ENCODE measurements around the gene LKAAEAR1. TPM values are rescaled to one million over a fixed set of nuclear protein-coding genes. Genes with fewer than 3 reads are reported as not detected.
A peak's percentile ranks its signal among the peaks of the same experiment; 100 is the strongest.

Gene LKAAEAR1
- total and polyA plus RNA-seq, 9 of the 15 experiments (the other 6 are each of a cell fraction or from before 2014, with no cell fraction given), result not detected

DNA sequence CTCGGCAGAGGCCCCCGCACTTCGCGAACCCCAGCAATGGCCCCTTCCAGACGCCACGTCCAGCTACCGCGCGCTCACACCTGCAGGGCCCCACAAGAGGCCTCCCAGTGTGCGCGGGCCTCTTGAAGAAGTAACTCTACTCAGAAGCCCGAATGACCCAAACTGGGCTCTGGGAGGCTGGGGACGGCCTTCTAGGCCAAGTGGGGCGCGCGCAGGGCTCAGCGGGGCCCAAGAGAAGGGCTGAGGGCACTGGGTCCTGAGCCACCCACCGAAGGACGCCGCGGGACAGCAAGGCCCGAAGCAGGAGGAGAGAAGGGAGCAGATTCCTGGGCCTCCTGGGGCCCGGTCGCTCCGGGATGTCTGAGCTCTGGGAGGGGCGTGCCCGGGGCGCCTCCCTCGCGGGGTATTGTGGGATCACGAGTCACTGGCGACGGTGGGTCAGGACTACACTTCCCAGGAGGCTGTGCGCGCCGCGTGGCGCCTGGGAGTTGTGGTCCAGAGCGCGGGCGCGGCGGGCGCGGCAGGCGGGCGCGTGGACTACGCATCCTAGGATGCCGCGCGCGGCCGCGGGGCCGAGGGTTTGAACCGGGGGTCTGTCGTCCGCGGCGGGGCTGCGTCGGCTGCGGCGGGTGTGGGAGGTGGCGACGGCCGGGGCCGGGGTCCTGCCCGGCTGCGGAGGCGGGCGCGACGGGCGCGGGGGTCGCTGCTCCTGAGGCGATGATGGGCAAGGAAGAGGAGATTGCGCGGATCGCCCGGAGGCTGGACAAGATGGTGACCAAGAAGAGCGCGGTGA is 21.4 kb downstream of the LKAAEAR1 start, which contains the start of gene TCEA2 (continued):
- TF ChIP-seq, protein P1, sequence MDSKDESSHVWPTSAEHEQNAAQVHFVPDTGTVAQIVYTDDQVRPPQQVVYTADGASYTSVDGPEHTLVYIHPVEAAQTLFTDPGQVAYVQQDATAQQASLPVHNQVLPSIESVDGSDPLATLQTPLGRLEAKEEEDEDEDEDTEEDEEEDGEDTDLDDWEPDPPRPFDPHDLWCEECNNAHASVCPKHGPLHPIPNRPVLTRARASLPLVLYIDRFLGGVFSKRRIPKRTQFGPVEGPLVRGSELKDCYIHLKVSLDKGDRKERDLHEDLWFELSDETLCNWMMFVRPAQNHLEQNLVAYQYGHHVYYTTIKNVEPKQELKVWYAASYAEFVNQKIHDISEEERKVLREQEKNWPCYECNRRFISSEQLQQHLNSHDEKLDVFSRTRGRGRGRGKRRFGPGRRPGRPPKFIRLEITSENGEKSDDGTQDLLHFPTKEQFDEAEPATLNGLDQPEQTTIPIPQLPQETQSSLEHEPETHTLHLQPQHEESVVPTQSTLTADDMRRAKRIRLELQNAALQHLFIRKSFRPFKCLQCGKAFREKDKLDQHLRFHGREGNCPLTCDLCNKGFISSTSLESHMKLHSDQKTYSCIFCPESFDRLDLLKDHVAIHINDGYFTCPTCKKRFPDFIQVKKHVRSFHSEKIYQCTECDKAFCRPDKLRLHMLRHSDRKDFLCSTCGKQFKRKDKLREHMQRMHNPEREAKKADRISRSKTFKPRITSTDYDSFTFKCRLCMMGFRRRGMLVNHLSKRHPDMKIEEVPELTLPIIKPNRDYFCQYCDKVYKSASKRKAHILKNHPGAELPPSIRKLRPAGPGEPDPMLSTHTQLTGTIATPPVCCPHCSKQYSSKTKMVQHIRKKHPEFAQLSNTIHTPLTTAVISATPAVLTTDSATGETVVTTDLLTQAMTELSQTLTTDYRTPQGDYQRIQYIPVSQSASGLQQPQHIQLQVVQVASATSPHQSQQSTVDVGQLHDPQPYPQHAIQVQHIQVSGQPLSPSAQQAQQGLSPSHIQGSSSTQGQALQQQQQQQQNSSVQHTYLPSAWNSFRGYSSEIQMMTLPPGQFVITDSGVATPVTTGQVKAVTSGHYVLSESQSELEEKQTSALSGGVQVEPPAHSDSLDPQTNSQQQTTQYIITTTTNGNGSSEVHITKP (IDR thresholded peaks at IDR 0.05; ENCODE audit: partially characterized antibody), result no peak
- TF ChIP-seq CBFA2T2 (conservative IDR thresholded peaks at IDR 0.05), result no peak
- TF ChIP-seq, protein P2, sequence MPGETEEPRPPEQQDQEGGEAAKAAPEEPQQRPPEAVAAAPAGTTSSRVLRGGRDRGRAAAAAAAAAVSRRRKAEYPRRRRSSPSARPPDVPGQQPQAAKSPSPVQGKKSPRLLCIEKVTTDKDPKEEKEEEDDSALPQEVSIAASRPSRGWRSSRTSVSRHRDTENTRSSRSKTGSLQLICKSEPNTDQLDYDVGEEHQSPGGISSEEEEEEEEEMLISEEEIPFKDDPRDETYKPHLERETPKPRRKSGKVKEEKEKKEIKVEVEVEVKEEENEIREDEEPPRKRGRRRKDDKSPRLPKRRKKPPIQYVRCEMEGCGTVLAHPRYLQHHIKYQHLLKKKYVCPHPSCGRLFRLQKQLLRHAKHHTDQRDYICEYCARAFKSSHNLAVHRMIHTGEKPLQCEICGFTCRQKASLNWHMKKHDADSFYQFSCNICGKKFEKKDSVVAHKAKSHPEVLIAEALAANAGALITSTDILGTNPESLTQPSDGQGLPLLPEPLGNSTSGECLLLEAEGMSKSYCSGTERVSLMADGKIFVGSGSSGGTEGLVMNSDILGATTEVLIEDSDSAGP (CRISPR knock-in tag; IDR thresholded peaks at IDR 0.05), result 0 out of 2 replicates have a peak, but pooled peaks have one; percentile 69
- TF ChIP-seq MAZ (CRISPR knock-in tag; conservative IDR thresholded peaks at IDR 0.05 in 1 of 2, IDR thresholded peaks at IDR 0.05 in 1 of 2), result peak; percentile 81 to 92
- TF ChIP-seq ZFP30 (CRISPR knock-in tag; IDR thresholded peaks at IDR 0.05; ENCODE audit: borderline replicate concordance), result no peak
- TF ChIP-seq ZNF780A (CRISPR knock-in tag; IDR thresholded peaks at IDR 0.05), result no peak
- TF ChIP-seq GTF2F1 (IDR thresholded peaks at IDR 0.05; ENCODE audit: low read depth, low read length), result no peak
- TF ChIP-seq, protein P3, sequence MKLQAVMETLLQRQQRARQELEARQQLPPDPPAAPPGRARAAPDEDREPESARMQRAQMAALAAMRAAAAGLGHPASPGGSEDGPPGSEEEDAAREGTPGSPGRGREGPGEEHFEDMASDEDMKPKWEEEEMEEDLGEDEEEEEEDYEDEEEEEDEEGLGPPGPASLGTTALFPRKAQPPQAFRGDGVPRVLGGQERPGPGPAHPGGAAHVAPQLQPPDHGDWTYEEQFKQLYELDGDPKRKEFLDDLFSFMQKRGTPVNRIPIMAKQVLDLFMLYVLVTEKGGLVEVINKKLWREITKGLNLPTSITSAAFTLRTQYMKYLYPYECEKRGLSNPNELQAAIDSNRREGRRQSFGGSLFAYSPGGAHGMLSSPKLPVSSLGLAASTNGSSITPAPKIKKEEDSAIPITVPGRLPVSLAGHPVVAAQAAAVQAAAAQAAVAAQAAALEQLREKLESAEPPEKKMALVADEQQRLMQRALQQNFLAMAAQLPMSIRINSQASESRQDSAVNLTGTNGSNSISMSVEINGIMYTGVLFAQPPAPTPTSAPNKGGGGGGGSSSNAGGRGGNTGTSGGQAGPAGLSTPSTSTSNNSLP (IDR thresholded peaks at IDR 0.05; ENCODE audit: borderline replicate concordance, low read depth, low read length), result no peak
- no peak for TF ChIP-seq BMI1 (IDR thresholded peaks at IDR 0.05; ENCODE audit: low read length)
- 0 out of 4 replicates have a peak, but pooled peaks of 1 of the 2 experiments have one; percentile 15 for TF ChIP-seq RCOR1 (IDR thresholded peaks at IDR 0.05; ENCODE audit: borderline replicate concordance in 1 of 2, low read depth in 2 of 2, low read length in 2 of 2)
- no peak for TF ChIP-seq ARID1B (IDR thresholded peaks at IDR 0.05)
- TF ChIP-seq, protein P4, sequence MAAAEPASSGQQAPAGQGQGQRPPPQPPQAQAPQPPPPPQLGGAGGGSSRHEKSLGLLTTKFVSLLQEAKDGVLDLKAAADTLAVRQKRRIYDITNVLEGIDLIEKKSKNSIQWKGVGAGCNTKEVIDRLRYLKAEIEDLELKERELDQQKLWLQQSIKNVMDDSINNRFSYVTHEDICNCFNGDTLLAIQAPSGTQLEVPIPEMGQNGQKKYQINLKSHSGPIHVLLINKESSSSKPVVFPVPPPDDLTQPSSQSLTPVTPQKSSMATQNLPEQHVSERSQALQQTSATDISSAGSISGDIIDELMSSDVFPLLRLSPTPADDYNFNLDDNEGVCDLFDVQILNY (CRISPR knock-in tag; IDR thresholded peaks at IDR 0.05), result peak; percentile 86; the same call in 1 of the 2 replicates
- no peak for TF ChIP-seq SRSF7 (optimal IDR thresholded peaks at IDR 0.05; ENCODE audit: low read depth, low read length)
- TF ChIP-seq FOXM1 (IDR thresholded peaks at IDR 0.05; ENCODE audit: low read depth), result no peak
- no peak for TF ChIP-seq FOXM1 (CRISPR knock-in tag; IDR thresholded peaks at IDR 0.05; ENCODE audit: low read depth)
- 0 out of 2 replicates have a peak, but pooled peaks have one; percentile 48 for TF ChIP-seq ZFP1 (CRISPR knock-in tag; IDR thresholded peaks at IDR 0.05)
- no peak for TF ChIP-seq CAMTA2 (CRISPR knock-in tag; conservative IDR thresholded peaks at IDR 0.05)
- TF ChIP-seq ZNF197 (CRISPR knock-in tag; IDR thresholded peaks at IDR 0.05; ENCODE audit: low read depth), result peak; percentile 98
- no peak for TF ChIP-seq POLR3G (IDR thresholded peaks at IDR 0.05; ENCODE audit: extremely low read depth, insufficient read length, insufficient replicate concordance)
- TF ChIP-seq ZBTB1 (CRISPR knock-in tag; IDR thresholded peaks at IDR 0.05; ENCODE audit: borderline replicate concordance, low read depth), result no peak; the same call in 1 of the 2 replicates

Data from K562 (cell line).